K562 (cell line): ENCODE results near the gene RPL22. TPM values are rescaled to one million over a fixed set of nuclear protein-coding genes. Genes with fewer than 3 reads are reported as not detected.

Experiments used
- CBX8 ChIP-seq: fragments of 200-600 bp; sonication (generic); IDR thresholded peaks from 2 replicates; pipeline ENCODE4 v1.6.1; 2012; ENCODE audit warnings: borderline replicate concordance, mixed run types, low read depth, mild to moderate bottlenecking, moderate library complexity, mixed read lengths, low read length, control low read depth, inconsistent platforms; ENCODE audit not compliant: poor library complexity, severe bottlenecking; ENCODE audit errors: extremely low read depth
- CEBPB ChIP-seq: fragments of 450-650 bp; IDR thresholded peaks from 2 replicates; pipeline ENCODE4 v1.6.1; 2016; ENCODE audit warnings: missing genetic modification characterization, missing compliant biosample characterization
- CREM ChIP-seq: IDR thresholded peaks from 2 replicates; pipeline ENCODE4 v1.6.1; 2014; ENCODE audit warnings: antibody characterized with exemption, low read depth
- GTF2A2 ChIP-seq: IDR thresholded peaks from 2 replicates; pipeline ENCODE4 v1.6.1; 2016; ENCODE audit warnings: mild to moderate bottlenecking, missing genetic modification characterization, missing compliant biosample characterization
- MTA2 ChIP-seq: fragments of 450-650 bp; IDR thresholded peaks from 2 replicates; pipeline ENCODE4 v1.6.1; 2016; ENCODE audit warnings: low read depth
- POLR2A ChIP-seq: fragments of 450-650 bp; conservative IDR thresholded peaks from 2 replicates; pipeline ENCODE4 v1.6.1; 2016
- POLR2G ChIP-seq: fragments of 200-400 bp; formaldehyde crosslinking; IDR thresholded peaks from 2 replicates; pipeline ENCODE4 v1.6.1; 2017; ENCODE audit warnings: low read depth, mild to moderate bottlenecking, antibody characterized with exemption, low read length, moderate library complexity
- RAD51 ChIP-seq: fragments of 450-650 bp; IDR thresholded peaks from 2 replicates; pipeline ENCODE4 v1.7.1; 2016; ENCODE audit warnings: low read depth, mild to moderate bottlenecking, borderline replicate concordance
- ZNF12 ChIP-seq: sonication (generic); formaldehyde crosslinking; IDR thresholded peaks from 2 replicates; pipeline ENCODE4 v1.4.0; 2020; ENCODE audit warnings: mild to moderate bottlenecking, missing genetic modification reagents
- ZNF316 ChIP-seq: fragments of 450-650 bp; IDR thresholded peaks from 2 replicates; pipeline ENCODE4 v1.6.1; 2016
- ZNF318 ChIP-seq, 2 experiments: fragments of 450-650 bp; IDR thresholded peaks; 2 replicates each; pipeline ENCODE4 v1.6.1; 2016; ENCODE audit warnings: mild to moderate bottlenecking in 2 of 2, borderline replicate concordance in 1 of 2, low read depth in 1 of 2, moderate library complexity in 1 of 2
- ZNF354B ChIP-seq: fragments of 250-450 bp; sonication (Bioruptor Pico); IDR thresholded peaks from 2 replicates; pipeline ENCODE4 v1.4.0; 2020
- ZSCAN29 ChIP-seq: fragments of 450-650 bp; IDR thresholded peaks from 2 replicates; pipeline ENCODE4 v1.6.1; 2017
- polyA plus RNA-seq, 8 experiments: library from polyadenylated mRNA; depleted of rRNA in 4 of 8; stranded (reverse) in 5 of 8; unstranded in 3 of 8; fragments of >200 nt; fragmentation: Nextera tagmentation in 2 of 8; fragmentation: Illumina TruSeq in 1 of 8; extraction: Ambion mirVana in 2 of 8; extraction: Trizol in 1 of 8; gene quantifications; 2 replicates each; pipeline versions ENCODE4 v1.2.1 to v1.2.3, GENCODE V29; 2011 to 2014; ENCODE audit warnings: inconsistent platforms in 1 of 8, missing spikeins in 1 of 8
- total RNA-seq, 7 experiments: library from RNA; depleted of rRNA in 6 of 7; stranded (reverse); fragments of >200 nt in 6 of 7; fragmentation: Illumina TruSeq in 2 of 7; extraction: Trizol in 2 of 7; gene quantifications; 2 replicates each; pipeline versions ENCODE4 v1.2.1 to v1.2.3, GENCODE V29; 2011 to 2021; ENCODE audit warnings: low replicate concordance in 1 of 7
- TF ChIP-seq, protein P1 (sequence below): sonication (generic); formaldehyde crosslinking; IDR thresholded peaks from 2 replicates; pipeline ENCODE4 v1.8.1; 2023; ENCODE audit warnings: mild to moderate bottlenecking, missing genetic modification reagents
- TF ChIP-seq, protein P2 (sequence below), 2 experiments: IDR thresholded peaks; 2 replicates each; pipeline ENCODE4 v1.6.1; 2011; ENCODE audit warnings: borderline replicate concordance in 1 of 2, control low read depth in 1 of 2, low read depth in 1 of 2, low read length in 1 of 2, mild to moderate bottlenecking in 1 of 2, mixed read lengths in 1 of 2, moderate library complexity in 1 of 2; ENCODE audit not compliant: insufficient read depth in 1 of 2, insufficient read length in 1 of 2, poor library complexity in 1 of 2, severe bottlenecking in 1 of 2; ENCODE audit errors: extremely low read depth in 1 of 2

Gene RPL22
- total and polyA plus RNA-seq, 9 of the 15 experiments (the other 6 are each of a cell fraction or from before 2014, with no cell fraction given), result 467 to 1,165 (median 607) TPM

- TF ChIP-seq RAD51, result peak; percentile 52
- TF ChIP-seq, protein P1, sequence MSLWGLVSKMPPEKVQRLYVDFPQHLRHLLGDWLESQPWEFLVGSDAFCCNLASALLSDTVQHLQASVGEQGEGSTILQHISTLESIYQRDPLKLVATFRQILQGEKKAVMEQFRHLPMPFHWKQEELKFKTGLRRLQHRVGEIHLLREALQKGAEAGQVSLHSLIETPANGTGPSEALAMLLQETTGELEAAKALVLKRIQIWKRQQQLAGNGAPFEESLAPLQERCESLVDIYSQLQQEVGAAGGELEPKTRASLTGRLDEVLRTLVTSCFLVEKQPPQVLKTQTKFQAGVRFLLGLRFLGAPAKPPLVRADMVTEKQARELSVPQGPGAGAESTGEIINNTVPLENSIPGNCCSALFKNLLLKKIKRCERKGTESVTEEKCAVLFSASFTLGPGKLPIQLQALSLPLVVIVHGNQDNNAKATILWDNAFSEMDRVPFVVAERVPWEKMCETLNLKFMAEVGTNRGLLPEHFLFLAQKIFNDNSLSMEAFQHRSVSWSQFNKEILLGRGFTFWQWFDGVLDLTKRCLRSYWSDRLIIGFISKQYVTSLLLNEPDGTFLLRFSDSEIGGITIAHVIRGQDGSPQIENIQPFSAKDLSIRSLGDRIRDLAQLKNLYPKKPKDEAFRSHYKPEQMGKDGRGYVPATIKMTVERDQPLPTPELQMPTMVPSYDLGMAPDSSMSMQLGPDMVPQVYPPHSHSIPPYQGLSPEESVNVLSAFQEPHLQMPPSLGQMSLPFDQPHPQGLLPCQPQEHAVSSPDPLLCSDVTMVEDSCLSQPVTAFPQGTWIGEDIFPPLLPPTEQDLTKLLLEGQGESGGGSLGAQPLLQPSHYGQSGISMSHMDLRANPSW (CRISPR knock-in tag), result no peak
- TF ChIP-seq CEBPB (tag), result no peak
- TF ChIP-seq POLR2A, result no peak
- TF ChIP-seq ZNF316, result no peak
- TF ChIP-seq MTA2, result no peak
- no peak for TF ChIP-seq ZNF12 (CRISPR knock-in tag)
- TF ChIP-seq CBX8, result no peak
- TF ChIP-seq ZNF318 (IDR thresholded peaks at IDR 0.05; ENCODE audit: borderline replicate concordance in 1 of 2, low read depth in 1 of 2), result no peak
- TF ChIP-seq ZNF354B (CRISPR knock-in tag), result no peak
- TF ChIP-seq GTF2A2 (tag), result no peak
- no peak; the same call in 1 of the 2 replicates for TF ChIP-seq CREM
- TF ChIP-seq ZSCAN29, result no peak
- no peak for TF ChIP-seq POLR2G
- TF ChIP-seq, protein P2, sequence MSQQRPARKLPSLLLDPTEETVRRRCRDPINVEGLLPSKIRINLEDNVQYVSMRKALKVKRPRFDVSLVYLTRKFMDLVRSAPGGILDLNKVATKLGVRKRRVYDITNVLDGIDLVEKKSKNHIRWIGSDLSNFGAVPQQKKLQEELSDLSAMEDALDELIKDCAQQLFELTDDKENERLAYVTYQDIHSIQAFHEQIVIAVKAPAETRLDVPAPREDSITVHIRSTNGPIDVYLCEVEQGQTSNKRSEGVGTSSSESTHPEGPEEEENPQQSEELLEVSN (IDR thresholded peaks at IDR 0.05; ENCODE audit: borderline replicate concordance in 1 of 2, extremely low read depth in 1 of 2, insufficient read depth in 1 of 2, insufficient read length in 1 of 2, low read depth in 1 of 2, low read length in 1 of 2, poor library complexity in 1 of 2, severe bottlenecking in 1 of 2), result peak; percentile 93 to 97
These were observed 50.7 kb downstream of the RPL22 start (continued) for GRCh38 chr1:6148497-6149241.
